CD4-positive, alpha-beta T cell treated with Interleukin-15 for 4 hours (primary cell): ENCODE data around the gene CD55.

Experiments used
- DNase-seq: peaks from one replicate; pipeline ENCODE4 v3.0.0-alpha.2; 2020; ENCODE audit warnings: low spot score

Gene CD55

GRCh38 chr1:207321079-207321789 lies at the start of gene CD55:
Gene CD55, plus strand, starts transcription at chr1:207321678. Its CDS starts 88 bp downstream, at chr1:207321766.
- peak; percentile 99 for DNase-seq

GRCh38 chr1:207274882-207275281 lies 46.6 kb upstream of the CD55 start:
- DNase-seq, result no peak

- no peak for DNase-seq
Measured at GRCh38 chr1:207276465-207276864, 45.0 kb upstream of the CD55 start.

GRCh38 chr1:207277241-207277640 lies 44.2 kb upstream of the CD55 start:
- DNase-seq, result no peak

- no peak for DNase-seq
Measured at GRCh38 chr1:207279652-207280051, 41.8 kb upstream of the CD55 start.

GRCh38 chr1:207280706-207281105 lies 40.8 kb upstream of the CD55 start:
- no peak for DNase-seq

GRCh38 chr1:207282058-207282457 lies 39.4 kb upstream of the CD55 start:
- no peak for DNase-seq

- no peak for DNase-seq
Measured at GRCh38 chr1:207282496-207283380, 38.7 kb upstream of the CD55 start.

- DNase-seq, result no peak
Measured at GRCh38 chr1:207283421-207283820, 38.1 kb upstream of the CD55 start.

- peak; percentile 4 for DNase-seq
Measured at GRCh38 chr1:207284209-207284897, 37.1 kb upstream of the CD55 start.

- no peak for DNase-seq
Measured at GRCh38 chr1:207286786-207287468, 34.6 kb upstream of the CD55 start.

- DNase-seq, result no peak
Measured at GRCh38 chr1:207288315-207288714, 33.2 kb upstream of the CD55 start.

GRCh38 chr1:207289756-207290155 lies 31.7 kb upstream of the CD55 start:
- no peak for DNase-seq

- no peak for DNase-seq
Measured at GRCh38 chr1:207291723-207292122, 29.8 kb upstream of the CD55 start.

- DNase-seq, result no peak
Measured at GRCh38 chr1:207298186-207298585, 23.3 kb upstream of the CD55 start.

GRCh38 chr1:207298636-207299398 lies 22.7 kb upstream of the CD55 start:
- DNase-seq, result no peak

- no peak for DNase-seq
Measured at GRCh38 chr1:207300970-207301369, 20.5 kb upstream of the CD55 start.

GRCh38 chr1:207302618-207303393 lies 18.7 kb upstream of the CD55 start:
- DNase-seq, result no peak

GRCh38 chr1:207304710-207305488 lies 16.6 kb upstream of the CD55 start:
- no peak for DNase-seq

GRCh38 chr1:207305489-207305873 lies 16.0 kb upstream of the CD55 start:
- DNase-seq, result no peak
